ENCODE data around the gene TBC1D16.

- TF ChIP-seq EZH2 (IDR thresholded peaks at IDR 0.05; ENCODE audit: insufficient read depth, poor library complexity, severe bottlenecking) (no peak), EZH2phosphoT487 (IDR thresholded peaks at IDR 0.05; ENCODE audit: insufficient read depth, low read depth) (no peak)
These were observed 57.7 kb downstream of the TBC1D16 start for GRCh38 chr17:79977708-79978547.

Measured in GM23248 (cell line).